Right lobe of liver (tissue), 4 donors: ENCODE data around the gene GABRG3.

ENCODE experiments used
- CTCF ChIP-seq, 4 donors: fragments of 200-600 bp in 3 of 4; fragments of 450-650 bp in 1 of 4; IDR thresholded peaks; one replicate each; pipeline versions ENCODE4 v1.5.1 to v1.8.0; 2016 to 2022; ENCODE audit warnings: antibody characterized with exemption in 4 of 4, mild to moderate bottlenecking in 2 of 4
- POLR2A ChIP-seq: fragments of 450-650 bp; IDR thresholded peaks from one replicate; pipeline ENCODE4 v1.6.1; 2017; ENCODE audit warnings: antibody characterized with exemption, mild to moderate bottlenecking
- donor health status: DM: no; HTN: no; CAD: no.
- donor health status: DM: no; HTN: no; CAD: no.
- donor health status: DM: no; HTN: yes; CAD: no.

GRCh38 chr15:27027229-27027628, 56.2 kb downstream of the GABRG3 start:
- TF ChIP-seq CTCF (IDR thresholded peaks at IDR 0.05) (no peak), POLR2A (no peak)
